Measurements from ENCODE around the gene CC2D2B.

CC2D2B gene

DNA sequence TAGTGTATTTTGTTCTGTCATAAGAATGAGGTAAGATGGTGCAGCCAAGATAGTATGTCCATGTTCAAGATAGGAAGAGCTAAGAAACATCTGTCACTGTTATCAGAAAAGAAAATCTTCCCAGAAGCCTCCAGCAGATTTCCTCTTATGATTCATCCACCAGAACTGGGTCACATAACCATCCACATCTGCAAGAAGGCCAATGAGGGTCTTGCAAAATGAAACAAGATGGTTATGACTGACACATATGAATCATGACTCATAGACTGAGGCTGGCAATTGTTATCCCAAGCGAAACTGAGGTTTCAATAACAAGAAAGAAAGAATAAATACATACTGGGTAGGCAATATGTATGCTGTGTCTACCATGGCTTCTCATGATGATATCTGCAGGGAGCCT lies 165.9 kb downstream of the CC2D2B start:
- TF ChIP-seq, protein P1, sequence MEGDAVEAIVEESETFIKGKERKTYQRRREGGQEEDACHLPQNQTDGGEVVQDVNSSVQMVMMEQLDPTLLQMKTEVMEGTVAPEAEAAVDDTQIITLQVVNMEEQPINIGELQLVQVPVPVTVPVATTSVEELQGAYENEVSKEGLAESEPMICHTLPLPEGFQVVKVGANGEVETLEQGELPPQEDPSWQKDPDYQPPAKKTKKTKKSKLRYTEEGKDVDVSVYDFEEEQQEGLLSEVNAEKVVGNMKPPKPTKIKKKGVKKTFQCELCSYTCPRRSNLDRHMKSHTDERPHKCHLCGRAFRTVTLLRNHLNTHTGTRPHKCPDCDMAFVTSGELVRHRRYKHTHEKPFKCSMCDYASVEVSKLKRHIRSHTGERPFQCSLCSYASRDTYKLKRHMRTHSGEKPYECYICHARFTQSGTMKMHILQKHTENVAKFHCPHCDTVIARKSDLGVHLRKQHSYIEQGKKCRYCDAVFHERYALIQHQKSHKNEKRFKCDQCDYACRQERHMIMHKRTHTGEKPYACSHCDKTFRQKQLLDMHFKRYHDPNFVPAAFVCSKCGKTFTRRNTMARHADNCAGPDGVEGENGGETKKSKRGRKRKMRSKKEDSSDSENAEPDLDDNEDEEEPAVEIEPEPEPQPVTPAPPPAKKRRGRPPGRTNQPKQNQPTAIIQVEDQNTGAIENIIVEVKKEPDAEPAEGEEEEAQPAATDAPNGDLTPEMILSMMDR (conservative IDR thresholded peaks at IDR 0.05; ENCODE audit: low read depth), result no peak
- CTCF ChIA-PET, result no interaction called here
- DNase-seq (ENCODE audit: low spot score), result peak; percentile 37

DNA sequence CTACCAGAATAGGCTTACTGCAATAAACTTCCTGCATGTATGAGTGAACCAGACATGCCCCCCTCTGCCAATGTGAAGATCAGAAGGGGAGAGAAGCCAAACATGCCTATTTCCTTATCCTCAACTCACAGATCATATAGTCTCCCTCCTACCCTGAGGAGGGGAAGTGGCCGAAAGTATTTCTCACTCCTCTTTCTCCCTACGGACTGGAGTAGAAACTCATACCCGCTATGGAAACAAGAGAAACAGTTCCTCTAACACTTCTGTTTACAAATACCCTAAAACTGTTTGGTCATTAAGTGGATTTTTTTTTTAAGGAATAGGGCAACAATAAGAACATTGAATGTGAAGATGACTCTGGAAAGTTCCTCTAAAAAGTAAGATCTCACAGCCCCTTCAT lies 167.0 kb downstream of the CC2D2B start:
- no peak overlapping the region for H3K27ac ChIP-seq
- CTCF ChIA-PET, result no interaction called here
- DNase-seq (ENCODE audit: low spot score), result no peak
- POLR2A ChIA-PET (ENCODE audit: low non-redundant PET), result no interaction called here
- TF ChIP-seq, protein P1 (conservative IDR thresholded peaks at IDR 0.05; ENCODE audit: low read depth), result no peak

More for the DNA sequence above, 165.9 kb downstream of the CC2D2B start:
- POLR2A ChIA-PET (ENCODE audit: low non-redundant PET), result no interaction called here
- H3K27ac ChIP-seq, result no peak overlapping the region

DNA sequence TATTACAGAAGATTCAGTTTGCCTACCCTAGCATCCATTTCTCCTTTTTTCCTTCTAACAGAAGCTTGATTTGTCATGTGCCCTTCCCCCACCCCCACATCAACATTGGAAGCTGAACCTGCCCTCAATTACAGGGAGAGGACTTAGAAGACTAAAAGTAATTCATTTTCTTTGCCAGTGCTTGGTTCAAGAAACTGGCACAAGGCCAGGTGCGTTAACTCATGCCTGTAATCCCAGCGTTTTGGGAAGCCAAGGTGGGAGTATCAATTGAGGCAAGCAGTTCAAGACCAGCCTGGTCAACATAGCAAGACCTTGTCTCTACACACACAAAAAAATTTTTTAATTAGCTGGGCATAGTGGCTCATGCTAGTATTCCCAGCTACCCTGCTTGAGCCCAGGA lies 168.2 kb downstream of the CC2D2B start:
- ChIA-PET POLR2A (ENCODE audit: low non-redundant PET) (no interaction called here), CTCF (no interaction called here)
- no peak for DNase-seq (ENCODE audit: low spot score)
- TF ChIP-seq, protein P1 (conservative IDR thresholded peaks at IDR 0.05; ENCODE audit: low read depth), result no peak
- no peak overlapping the region for H3K27ac ChIP-seq

DNA sequence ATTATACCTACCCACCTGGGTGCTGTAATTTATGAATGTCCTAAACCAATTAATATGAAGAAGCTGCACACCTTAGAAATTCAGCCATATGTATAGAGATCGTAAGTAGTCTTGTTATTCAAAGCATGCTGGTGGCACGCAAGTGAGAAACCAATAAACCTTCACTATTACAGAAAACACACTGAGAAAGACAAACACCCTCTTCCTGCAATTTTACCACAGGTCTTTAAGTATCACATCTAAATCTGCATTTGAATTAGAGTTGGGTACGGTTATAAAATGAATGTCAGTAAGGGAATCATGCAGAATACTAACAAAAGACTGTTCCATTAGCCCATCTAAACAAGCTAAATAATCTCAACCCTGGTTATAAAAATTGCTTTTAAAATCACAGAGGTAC lies 169.4 kb downstream of the CC2D2B start:
- POLR2A ChIA-PET (ENCODE audit: low non-redundant PET), result no interaction called here
- TF ChIP-seq, protein P1 (conservative IDR thresholded peaks at IDR 0.05; ENCODE audit: low read depth), result no peak
- no peak overlapping the region for H3K27ac ChIP-seq
- DNase-seq (ENCODE audit: low spot score), result no peak
- CTCF ChIA-PET, result no interaction called here

DNA sequence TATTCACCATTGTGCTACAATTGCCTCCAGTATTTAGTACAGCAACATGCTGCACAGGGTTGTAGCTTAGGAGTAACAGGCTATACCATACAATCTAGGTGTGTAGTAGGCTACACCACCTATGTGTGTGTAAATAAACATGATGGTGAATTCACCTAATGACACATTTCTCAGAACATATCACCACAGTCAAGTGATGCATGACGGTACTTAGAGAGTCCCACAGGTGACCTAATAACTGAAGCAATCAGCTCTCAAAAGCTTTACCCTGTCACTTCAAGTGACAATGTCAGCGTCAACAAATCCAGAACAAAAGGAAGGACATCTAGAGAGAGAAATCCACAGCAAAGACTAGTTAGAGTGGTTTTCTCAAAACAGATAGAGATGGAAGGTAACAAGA lies 174.4 kb downstream of the CC2D2B start:
- POLR2A ChIA-PET (ENCODE audit: low non-redundant PET), result no interaction called here
- DNase-seq (ENCODE audit: low spot score), result no peak
- H3K27ac ChIP-seq, result no peak overlapping the region
- TF ChIP-seq, protein P1 (conservative IDR thresholded peaks at IDR 0.05; ENCODE audit: low read depth), result no peak
- CTCF ChIA-PET, result no interaction called here

Measured in RWPE1 (cell line).